GM18519 (cell line): Measurements from ENCODE around the gene SAMD3.
"Not testable (repeated sequence)": the region's sequence is repeated elsewhere in the genome, so short reads cannot be mapped to it uniquely, and the experiment has no call there.

Experiments used
- ATAC-seq: cut with Tn5 transposase; IDR thresholded peaks from one replicate; pipeline ENCODE4 v1.9.1; 2021; ENCODE audit warnings: mild to moderate bottlenecking, moderate library complexity; ENCODE audit not compliant: unreplicated experiment, low FRiP score

Gene SAMD3

GRCh38 chr6:130212215-130212874 is 10.4 kb downstream of the SAMD3 start:
- ATAC-seq, result no peak

- no peak for ATAC-seq
Measured at GRCh38 chr6:130211691-130212090, 11.1 kb downstream of the SAMD3 start.

DNA sequence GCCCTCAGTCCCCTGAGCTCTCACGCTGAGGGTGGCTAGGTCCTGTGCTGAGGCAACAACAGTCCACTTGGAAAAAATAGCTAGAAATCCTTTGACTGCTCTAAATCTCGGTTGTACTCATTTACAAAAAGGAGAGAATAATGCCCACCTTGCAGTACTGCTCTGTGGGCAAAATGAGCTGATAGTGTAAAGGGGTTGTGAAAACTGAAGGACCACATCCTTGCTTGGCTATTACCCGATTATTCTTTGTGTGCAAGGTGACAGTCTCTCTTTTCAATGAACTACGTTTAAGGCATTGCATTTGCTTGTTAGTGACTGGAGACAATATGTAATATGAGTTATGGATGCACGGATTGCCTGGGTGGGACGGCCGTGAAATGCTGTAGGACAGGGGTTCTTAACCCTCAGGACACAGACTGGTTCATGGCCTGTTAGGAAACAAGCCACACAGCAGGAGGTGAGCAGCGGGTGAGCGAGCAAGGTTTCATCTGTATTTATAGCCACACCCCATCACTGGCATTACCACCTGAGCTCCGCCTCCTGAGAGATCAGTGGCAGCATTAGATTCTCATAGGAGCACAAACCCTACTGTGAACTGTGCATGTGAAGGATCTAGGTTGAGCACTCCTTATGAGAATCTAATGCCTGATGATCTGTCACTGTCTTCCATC is 14.6 kb downstream of the SAMD3 start:
- ATAC-seq, result no peak

- no peak for ATAC-seq
Measured at GRCh38 chr6:130206479-130206878, 16.3 kb downstream of the SAMD3 start.

DNA sequence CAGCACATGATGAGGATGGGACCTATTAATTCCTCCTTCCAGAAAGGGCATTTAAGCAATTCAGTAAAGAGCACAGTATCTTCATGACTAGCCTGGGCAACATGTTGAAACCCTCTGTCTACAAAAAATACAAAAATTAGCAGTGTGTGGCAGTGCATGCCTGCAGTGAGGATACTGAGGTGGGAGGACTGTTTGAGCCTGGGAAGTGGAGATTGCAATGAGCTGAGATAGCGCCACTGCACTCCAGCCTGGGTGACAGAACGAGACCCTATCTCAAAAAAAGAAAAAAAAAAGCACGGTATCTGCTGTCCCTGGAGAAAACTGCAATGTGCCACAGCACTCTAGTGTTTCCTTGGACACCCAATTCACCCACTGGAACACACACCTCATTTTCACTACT is 18.4 kb downstream of the SAMD3 start:
- no peak for ATAC-seq

GRCh38 chr6:130203370-130203769 is 19.4 kb downstream of the SAMD3 start:
- no peak for ATAC-seq

DNA sequence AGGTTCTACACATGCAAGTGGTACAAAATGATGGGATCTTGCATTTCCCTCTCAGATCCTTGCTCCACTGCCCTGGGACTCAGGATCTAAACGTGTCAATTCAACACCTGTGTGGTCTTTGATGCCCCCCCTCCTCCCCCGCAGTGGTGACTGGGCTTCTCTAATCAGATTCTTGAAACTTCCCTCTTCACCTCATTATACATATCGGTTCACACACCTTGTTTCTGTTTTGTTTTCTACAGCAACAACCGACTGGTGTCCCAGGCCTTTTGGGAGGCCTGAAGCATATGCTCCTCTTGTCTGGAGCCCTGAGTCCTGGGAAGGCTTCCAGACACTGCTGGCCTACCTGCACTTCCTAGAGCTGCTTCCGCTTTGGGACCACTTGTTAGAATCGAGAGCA is 20.0 kb downstream of the SAMD3 start:
- peak; percentile 84 for ATAC-seq

DNA sequence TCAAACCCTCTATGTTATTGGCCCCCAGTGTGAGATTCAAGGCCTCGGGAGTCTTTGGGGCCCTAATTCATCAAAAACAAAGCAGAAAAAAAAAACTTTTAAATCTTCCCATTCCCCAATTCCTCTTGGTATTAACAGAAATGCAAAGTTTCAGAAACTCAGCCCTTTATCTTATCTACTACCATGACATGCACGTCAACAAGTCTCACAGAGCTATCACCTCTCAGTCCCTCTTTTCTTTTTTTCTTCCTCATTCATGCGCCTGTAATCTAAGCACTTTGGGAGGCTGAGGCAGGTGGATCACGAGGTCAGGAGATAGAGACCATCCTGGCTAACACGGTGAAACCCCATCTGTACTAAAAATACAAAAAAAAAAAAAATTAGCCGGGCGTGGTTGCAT is 22.7 kb downstream of the SAMD3 start:
- no peak for ATAC-seq

DNA sequence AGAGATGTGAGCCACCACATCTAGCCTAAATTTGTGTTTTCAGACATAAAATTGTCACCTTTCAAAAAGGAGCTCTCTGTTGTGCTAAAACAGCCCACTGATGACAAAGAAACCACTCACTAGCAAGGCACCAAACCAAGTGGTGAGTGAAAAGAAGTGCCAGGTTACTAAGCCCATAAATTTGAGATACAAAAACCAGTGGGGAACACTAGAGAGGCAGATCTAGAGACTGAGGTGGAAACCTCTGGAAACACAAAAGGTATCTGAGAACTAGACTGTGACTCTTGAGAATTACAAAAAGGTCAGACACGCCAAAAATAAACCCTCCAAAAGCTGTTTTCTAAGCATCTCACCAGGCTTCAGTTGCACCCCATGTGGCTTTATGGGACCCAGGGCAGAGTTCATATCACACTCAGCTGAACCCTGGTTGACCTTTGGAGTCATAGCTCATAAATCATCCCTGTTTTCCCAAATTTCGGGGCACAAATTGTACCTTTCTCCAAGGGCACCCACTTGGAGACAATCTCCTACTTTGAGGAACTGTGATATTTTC is 24.2 kb downstream of the SAMD3 start:
- ATAC-seq, result no peak

DNA sequence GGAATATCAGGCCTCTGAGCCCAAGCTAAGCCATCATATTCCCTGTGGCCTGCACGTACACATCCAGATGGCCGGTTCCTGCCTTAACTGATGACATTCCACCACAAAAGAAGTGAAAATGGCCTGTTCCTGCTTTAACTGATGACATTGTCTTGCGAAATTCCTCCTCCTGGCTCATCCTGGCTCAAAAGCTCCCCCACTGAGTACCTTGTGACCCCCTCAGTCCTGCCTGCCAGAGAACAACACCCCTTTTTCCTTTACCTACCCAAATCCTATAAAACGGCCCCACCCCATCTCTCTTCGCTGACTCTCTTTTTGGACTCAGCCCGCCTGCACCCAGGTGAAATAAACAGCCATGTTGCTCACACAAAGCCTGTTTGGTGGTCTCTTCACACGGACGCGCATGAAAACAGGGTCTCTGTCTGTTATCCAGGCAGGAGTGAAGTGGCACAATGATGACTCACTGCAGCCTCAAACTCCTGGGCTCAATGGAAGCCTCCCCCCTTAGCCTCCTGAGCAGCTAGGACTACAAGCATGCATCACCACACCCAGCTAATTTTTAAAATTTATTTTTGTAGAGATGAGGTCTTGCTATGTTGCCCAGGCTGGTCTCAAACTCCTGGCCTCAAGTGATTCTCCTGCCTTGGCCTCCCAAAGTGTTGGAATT is 24.8 kb downstream of the SAMD3 start:
- not testable (repeated sequence) for ATAC-seq

- not testable (repeated sequence) for ATAC-seq
Measured at GRCh38 chr6:130194434-130194833, 28.3 kb downstream of the SAMD3 start.

- ATAC-seq, result no peak
Measured at GRCh38 chr6:130190701-130191690, 31.8 kb downstream of the SAMD3 start.

DNA sequence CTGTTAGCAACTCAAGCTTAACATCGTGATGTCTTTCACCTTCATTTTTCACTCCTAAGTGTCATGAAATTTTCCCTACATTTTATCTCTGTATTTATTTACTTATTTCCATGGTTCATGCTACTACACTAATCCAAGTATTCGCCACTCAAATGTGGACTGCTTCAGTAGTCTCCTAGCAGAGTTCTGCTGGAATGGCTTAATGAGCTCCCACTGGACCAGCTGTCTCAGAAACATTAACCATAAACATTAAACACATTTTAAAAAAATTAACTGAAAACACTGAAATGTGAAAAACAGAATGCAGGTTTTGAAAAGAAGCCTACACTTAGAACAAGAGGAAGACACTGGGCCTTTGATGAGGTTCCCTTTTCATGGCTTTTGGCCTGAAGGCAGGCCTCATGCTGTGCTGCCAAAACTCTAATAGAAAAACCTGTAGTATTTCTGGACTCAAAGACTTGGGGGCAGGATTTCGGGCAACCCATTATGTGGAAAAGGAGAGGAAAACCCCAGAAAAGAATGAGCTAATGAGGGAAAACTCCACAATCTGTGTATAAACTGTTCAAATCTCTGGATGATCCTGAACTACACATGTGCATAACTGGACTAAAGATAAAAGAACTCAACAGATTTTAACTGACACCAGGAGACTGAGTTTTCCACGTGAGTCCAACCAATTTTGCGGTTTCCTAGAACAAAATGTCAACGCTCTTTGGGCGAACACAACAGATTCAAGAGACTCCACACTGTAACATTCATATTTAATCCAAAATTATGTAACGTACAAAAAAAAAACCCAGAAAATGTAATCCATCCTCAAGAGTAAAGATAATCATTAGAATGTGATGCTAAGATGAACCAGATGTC is 33.0 kb downstream of the SAMD3 start:
- ATAC-seq, result no peak

DNA sequence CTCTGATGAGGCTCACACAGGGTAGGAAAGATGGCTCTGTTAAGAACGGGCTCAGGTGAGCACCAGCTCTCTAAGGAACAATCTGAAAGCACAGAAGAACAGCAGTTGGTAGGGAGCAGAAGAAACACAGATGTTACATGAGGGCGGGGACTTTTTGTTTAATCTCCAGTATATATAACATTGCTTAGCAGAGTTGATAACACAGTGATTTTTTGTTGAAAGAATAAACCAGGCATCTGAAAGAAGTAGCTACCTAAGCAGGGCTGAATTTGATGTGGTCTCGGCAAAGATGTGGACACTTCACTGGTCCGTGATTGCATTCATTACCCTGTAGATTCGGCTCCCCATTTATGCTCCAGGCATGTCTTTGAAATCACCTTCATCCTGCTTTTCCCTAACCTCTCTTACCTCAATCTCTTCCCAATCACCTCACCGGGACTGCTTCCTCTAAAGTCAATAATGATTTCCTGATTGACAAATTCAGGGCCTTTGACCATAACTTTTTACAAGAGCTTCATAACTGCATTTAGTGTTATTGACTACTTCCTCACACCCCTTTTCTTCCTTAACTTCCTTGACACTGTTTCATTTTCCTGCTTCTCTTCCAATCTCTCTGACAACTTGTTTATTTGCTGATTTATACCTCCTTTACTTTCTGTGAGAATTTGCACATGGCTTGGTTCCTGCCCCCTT is 34.4 kb downstream of the SAMD3 start:
- no peak for ATAC-seq

- ATAC-seq, result no peak
Measured at GRCh38 chr6:130187335-130188206, 35.2 kb downstream of the SAMD3 start.

- ATAC-seq, result no peak
Measured at GRCh38 chr6:130185658-130186057, 37.1 kb downstream of the SAMD3 start.

- ATAC-seq, result no peak
Measured at GRCh38 chr6:130183271-130184222, 39.2 kb downstream of the SAMD3 start.
